Measurements from ENCODE around the gene CRYBB2.

DNA sequence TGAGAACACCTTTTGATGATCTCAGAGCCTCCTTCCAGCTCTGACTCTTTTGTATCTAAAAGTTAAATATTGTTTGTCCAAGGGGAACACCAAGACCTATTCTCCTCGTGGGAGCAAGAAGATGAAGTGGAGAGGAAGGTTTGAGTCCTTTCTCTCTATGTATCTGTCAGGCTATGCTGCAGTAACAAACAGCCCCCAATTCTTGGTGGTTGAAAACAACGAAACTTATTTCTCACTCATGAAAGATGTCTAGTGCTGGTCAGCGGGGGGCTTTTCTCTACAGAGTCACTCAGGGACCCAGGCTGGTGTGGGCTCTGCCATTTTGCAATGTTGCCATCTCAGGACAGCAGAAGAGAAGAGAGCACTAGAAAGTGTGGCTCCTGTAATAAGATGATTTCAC is 6.2 kb upstream of the CRYBB2 start:
- TF ChIP-seq BHLHE40 (IDR thresholded peaks at IDR 0.05; ENCODE audit: borderline replicate concordance) (no peak), SUZ12 (IDR thresholded peaks at IDR 0.05) (no peak), ZNF384 (IDR thresholded peaks at IDR 0.05) (no peak), L3MBTL2 (conservative IDR thresholded peaks at IDR 0.05) (no peak), HDGF (IDR thresholded peaks at IDR 0.05; ENCODE audit: borderline replicate concordance) (no peak), FOXM1 (IDR thresholded peaks at IDR 0.05; ENCODE audit: borderline replicate concordance) (no peak), FOXA1 (IDR thresholded peaks at IDR 0.05) (no peak)

Measured in HEK293T (cell line).